ENCODE results near the gene ABCA12.

ABCA12 gene

DNA sequence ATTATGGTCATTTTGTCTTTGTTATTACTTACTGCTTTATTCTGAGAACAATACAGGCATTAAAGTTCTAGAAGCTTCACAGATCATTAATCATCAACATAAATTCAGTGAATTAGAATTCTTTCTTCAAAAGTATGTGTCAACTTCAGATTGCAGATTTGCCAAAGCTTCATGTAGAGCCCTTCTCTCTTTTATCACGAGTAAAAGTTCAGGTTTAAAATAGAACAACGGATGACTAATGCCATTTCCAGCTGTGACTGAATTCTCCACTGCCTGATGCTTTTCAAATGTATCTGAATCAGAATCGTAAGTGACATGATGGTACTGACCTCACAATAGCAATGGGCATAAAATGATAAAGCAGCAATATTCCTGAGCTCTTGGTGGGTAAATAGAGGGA, 116.0 kb downstream of the ABCA12 start:
- DNase-seq, result no peak
- Histone ChIP-seq H3K9me2 (replicated peaks; ENCODE audit: insufficient read depth, low read length) (no peaks in the 10 kb centered on the region), H2AFZ (ENCODE audit: low read length) (no peak overlapping the region), H3K9ac (ENCODE audit: low read length) (no peak overlapping the region), H3K27me3 (replicated peaks; ENCODE audit: insufficient read depth, low read length) (no peaks in the 10 kb centered on the region), H3K4me3 (ENCODE audit: low read length) (no peak overlapping the region), H3K79me2 (ENCODE audit: low read length) (no peaks in the 10 kb centered on the region), H3K4me2 (ENCODE audit: low read depth, low read length) (no peak overlapping the region), H4K20me1 (ENCODE audit: insufficient read depth, low read length) (no peaks in the 10 kb centered on the region), H3K4me1 (ENCODE audit: low read length) (no peaks in the 10 kb centered on the region), H3F3A (ENCODE audit: insufficient read depth, low read length) (no peaks in the 10 kb centered on the region), H3K27ac (ENCODE audit: low read length) (no peak overlapping the region), H3K36me3 (replicated peaks; ENCODE audit: insufficient read depth, low read length) (no peaks in the 10 kb centered on the region), H3K9me3 (replicated peaks; ENCODE audit: insufficient read depth, low read length) (no peaks in the 10 kb centered on the region)
- no peak for TF ChIP-seq EZH2phosphoT487 (IDR thresholded peaks at IDR 0.05; ENCODE audit: low read length)
- no peak for TF ChIP-seq EZH2 (optimal IDR thresholded peaks at IDR 0.05; ENCODE audit: low read depth, low read length)
- TF ChIP-seq, protein P1, sequence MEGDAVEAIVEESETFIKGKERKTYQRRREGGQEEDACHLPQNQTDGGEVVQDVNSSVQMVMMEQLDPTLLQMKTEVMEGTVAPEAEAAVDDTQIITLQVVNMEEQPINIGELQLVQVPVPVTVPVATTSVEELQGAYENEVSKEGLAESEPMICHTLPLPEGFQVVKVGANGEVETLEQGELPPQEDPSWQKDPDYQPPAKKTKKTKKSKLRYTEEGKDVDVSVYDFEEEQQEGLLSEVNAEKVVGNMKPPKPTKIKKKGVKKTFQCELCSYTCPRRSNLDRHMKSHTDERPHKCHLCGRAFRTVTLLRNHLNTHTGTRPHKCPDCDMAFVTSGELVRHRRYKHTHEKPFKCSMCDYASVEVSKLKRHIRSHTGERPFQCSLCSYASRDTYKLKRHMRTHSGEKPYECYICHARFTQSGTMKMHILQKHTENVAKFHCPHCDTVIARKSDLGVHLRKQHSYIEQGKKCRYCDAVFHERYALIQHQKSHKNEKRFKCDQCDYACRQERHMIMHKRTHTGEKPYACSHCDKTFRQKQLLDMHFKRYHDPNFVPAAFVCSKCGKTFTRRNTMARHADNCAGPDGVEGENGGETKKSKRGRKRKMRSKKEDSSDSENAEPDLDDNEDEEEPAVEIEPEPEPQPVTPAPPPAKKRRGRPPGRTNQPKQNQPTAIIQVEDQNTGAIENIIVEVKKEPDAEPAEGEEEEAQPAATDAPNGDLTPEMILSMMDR (IDR thresholded peaks at IDR 0.05; ENCODE audit: low read length), result no peak

DNA sequence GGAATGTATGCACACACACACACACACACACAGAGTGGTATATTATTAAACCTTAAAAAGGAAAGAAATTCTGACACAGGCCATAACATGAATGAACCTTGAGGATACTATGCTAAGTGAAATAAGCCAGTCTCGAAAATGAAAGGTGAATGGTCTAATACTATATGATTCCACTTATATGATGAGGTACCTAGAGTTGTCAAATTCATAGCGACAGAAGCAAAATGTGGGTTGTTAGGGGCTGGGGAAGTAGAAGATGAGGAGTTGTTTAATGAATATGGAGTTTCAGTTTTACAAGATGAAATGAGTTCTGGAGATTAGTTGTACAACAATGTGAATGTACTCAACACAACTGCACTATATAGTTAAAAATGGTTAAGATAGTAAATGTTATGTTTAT, 118.1 kb downstream of the ABCA12 start:
- Histone ChIP-seq H2AFZ (ENCODE audit: low read length) (no peak overlapping the region), H3K27me3 (replicated peaks; ENCODE audit: insufficient read depth, low read length) (no peaks in the 10 kb centered on the region), H4K20me1 (ENCODE audit: insufficient read depth, low read length) (no peaks in the 10 kb centered on the region), H3K27ac (ENCODE audit: low read length) (no peak overlapping the region), H3K9me3 (replicated peaks; ENCODE audit: insufficient read depth, low read length) (no peaks in the 10 kb centered on the region), H3K4me1 (ENCODE audit: low read length) (no peaks in the 10 kb centered on the region), H3K4me3 (ENCODE audit: low read length) (no peak overlapping the region), H3F3A (ENCODE audit: insufficient read depth, low read length) (no peaks in the 10 kb centered on the region), H3K9ac (ENCODE audit: low read length) (no peak overlapping the region), H3K36me3 (replicated peaks; ENCODE audit: insufficient read depth, low read length) (no peaks in the 10 kb centered on the region), H3K9me2 (replicated peaks; ENCODE audit: insufficient read depth, low read length) (no peaks in the 10 kb centered on the region), H3K79me2 (ENCODE audit: low read length) (no peaks in the 10 kb centered on the region), H3K4me2 (ENCODE audit: low read depth, low read length) (no peak overlapping the region)
- TF ChIP-seq, protein P1 (IDR thresholded peaks at IDR 0.05; ENCODE audit: low read length), result no peak
- no peak for TF ChIP-seq EZH2 (optimal IDR thresholded peaks at IDR 0.05; ENCODE audit: low read depth, low read length)
- TF ChIP-seq EZH2phosphoT487 (IDR thresholded peaks at IDR 0.05; ENCODE audit: low read length), result no peak
- DNase-seq, result no peak

DNA sequence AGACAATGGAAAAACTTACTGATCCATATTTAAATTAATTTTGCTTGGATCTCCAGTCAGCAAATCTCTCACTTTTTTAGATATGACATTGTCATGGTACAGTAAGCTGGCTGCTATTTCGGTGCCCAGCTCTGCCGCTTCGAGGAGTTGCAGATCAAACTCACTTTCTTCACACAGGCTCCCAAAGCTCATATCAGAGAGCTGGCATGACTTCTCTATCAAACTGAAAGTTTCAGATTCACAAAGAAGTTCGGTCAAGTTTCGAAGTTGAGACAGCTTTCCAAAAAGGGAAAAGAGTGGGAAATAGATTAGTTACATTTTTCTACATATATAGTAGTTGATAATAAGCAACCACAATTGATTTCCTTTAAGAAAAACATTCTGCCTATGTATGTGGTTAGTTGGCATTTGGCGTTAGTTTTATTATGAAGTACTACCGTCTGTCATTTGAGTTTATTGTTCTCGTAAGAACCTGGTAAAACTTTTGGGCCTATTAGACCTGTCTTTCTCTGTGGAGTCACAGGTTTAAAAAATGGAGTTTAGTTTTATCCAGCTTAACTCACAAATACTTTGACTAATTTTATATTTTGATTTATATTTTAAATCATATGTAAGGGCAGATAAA, 118.8 kb downstream of the ABCA12 start:
- Histone ChIP-seq H3K4me3 (ENCODE audit: low read length) (no peak overlapping the region), H3F3A (ENCODE audit: insufficient read depth, low read length) (no peaks in the 10 kb centered on the region), H2AFZ (ENCODE audit: low read length) (no peak overlapping the region), H3K4me2 (ENCODE audit: low read depth, low read length) (no peak overlapping the region; the same call in 1 of the 2 replicates), H3K79me2 (ENCODE audit: low read length) (no peaks in the 10 kb centered on the region), H3K36me3 (replicated peaks; ENCODE audit: insufficient read depth, low read length) (no peaks in the 10 kb centered on the region), H3K9ac (ENCODE audit: low read length) (no peak overlapping the region), H4K20me1 (ENCODE audit: insufficient read depth, low read length) (no peaks in the 10 kb centered on the region), H3K9me3 (replicated peaks; ENCODE audit: insufficient read depth, low read length) (no peaks in the 10 kb centered on the region), H3K4me1 (ENCODE audit: low read length) (no peaks in the 10 kb centered on the region), H3K9me2 (replicated peaks; ENCODE audit: insufficient read depth, low read length) (no peaks in the 10 kb centered on the region), H3K27ac (ENCODE audit: low read length) (no peak overlapping the region), H3K27me3 (replicated peaks; ENCODE audit: insufficient read depth, low read length) (no peaks in the 10 kb centered on the region)
- TF ChIP-seq EZH2phosphoT487 (IDR thresholded peaks at IDR 0.05; ENCODE audit: low read length), result no peak
- TF ChIP-seq EZH2 (optimal IDR thresholded peaks at IDR 0.05; ENCODE audit: low read depth, low read length), result no peak
- TF ChIP-seq, protein P1 (IDR thresholded peaks at IDR 0.05; ENCODE audit: low read length), result no peak
- DNase-seq, result no peak

All from MM.1S (cell line).